HCT116 (cell line): ENCODE data around the gene MSI2. TPM values are rescaled to one million over a fixed set of nuclear protein-coding genes. Genes with fewer than 3 reads are reported as not detected.

Source experiments
- ATAC-seq: fragments of 200-7000 bp; cut with Tn5 transposase; 2 replicates; pipeline ENCODE4 v1.9.1; 2020; ENCODE audit warnings: mild to moderate bottlenecking, moderate library complexity
- BruUV-seq: library from RNA; stranded (reverse); fragments of 400-500 nt; replicated peaks from 2 replicates; lab custom pipeline; 2021; lab: Mats Ljungman, UMichigan
- CTCF ChIA-PET: fragments of 300-600 bp; sonication (Branson Sonifier 250); formaldehyde crosslinking; loops from one replicate; lab custom pipeline; 2021; ENCODE audit warnings: antibody characterized with exemption; lab: Charles Lee
- POLR2A ChIA-PET: fragments of 300-600, 350-600 bp; sonication (Branson Sonifier 250); formaldehyde crosslinking; loops from one replicate; lab custom pipeline; 2021; ENCODE audit warnings: antibody characterized with exemption; lab: Charles Lee
- RAD21 ChIA-PET, 2 experiments: fragments of 300-600 bp; sonication (Branson Sonifier 250); formaldehyde crosslinking; loops; one replicate each; lab custom pipeline; 2023; ENCODE audit warnings: low total read pairs in 2 of 2; ENCODE audit not compliant: uncharacterized antibody in 2 of 2, unreplicated experiment in 2 of 2, low non-redundant PET in 1 of 2; lab: Charles Lee
- DNase-seq: peaks from one replicate; pipeline ENCODE4 v3.0.0-alpha.2; 2010; ENCODE audit warnings: low read depth, low spot score
- H2AFZ ChIP-seq: fragments of 200-600 bp; shearing (Covaris generic), sonication (generic); 2 replicates; pipeline ENCODE4 v1.6.1; 2017; ENCODE audit warnings: low read depth, mixed run types, mixed read lengths, antibody characterized with exemption, low read length; ENCODE audit not compliant: poor library complexity, severe bottlenecking
- H3K27ac ChIP-seq: 2 replicates; pipeline ENCODE4 v1.5.1; 2012; ENCODE audit warnings: low read depth, low read length
- H3K27me3 ChIP-seq: fragments of 200-600 bp; sonication (generic); 2 replicates; pipeline ENCODE4 v1.6.1; 2016; ENCODE audit warnings: mixed run types, low read length, mixed read lengths; ENCODE audit not compliant: insufficient read depth
- H3K36me3 ChIP-seq, 2 experiments: fragments of 200-500 bp in 1 of 2; fragments of 200-600 bp in 1 of 2; sonication (Bioruptor generic) in 1 of 2; sonication (generic) in 1 of 2; 2 replicates each; pipeline versions ENCODE4 v1.5.1 to v1.6.1; 2014 to 2016; ENCODE audit warnings: low read length in 2 of 2, inconsistent platforms in 1 of 2, mixed read lengths in 1 of 2, mixed run types in 1 of 2; ENCODE audit not compliant: insufficient read depth in 2 of 2, control insufficient read depth in 1 of 2
- H3K4me1 ChIP-seq, 2 experiments: fragments of 200-600 bp in 1 of 2; sonication (generic) in 1 of 2; 2 replicates each; pipeline versions ENCODE4 v1.5.1 to v1.6.1; 2012 to 2017; ENCODE audit warnings: low read length in 2 of 2, inconsistent platforms in 1 of 2, mild to moderate bottlenecking in 1 of 2, mixed read lengths in 1 of 2, mixed run types in 1 of 2, moderate library complexity in 1 of 2; ENCODE audit not compliant: insufficient read depth in 2 of 2, control insufficient read depth in 1 of 2
- H3K4me2 ChIP-seq: fragments of 200-600 bp; sonication (generic); 2 replicates; pipeline ENCODE4 v1.6.1; 2017; ENCODE audit warnings: mixed run types, low read length, mixed read lengths
- H3K4me3 ChIP-seq, 2 experiments: fragments of 200-600 bp in 1 of 2; sonication (generic) in 1 of 2; replicated peaks in 1 of 2; 2 replicates each; pipeline ENCODE4 v1.5.1; 2011 to 2016; ENCODE audit warnings: low read length in 2 of 2, control low read depth in 1 of 2, low read depth in 1 of 2, mild to moderate bottlenecking in 1 of 2, mixed read lengths in 1 of 2, mixed run types in 1 of 2
- H3K79me2 ChIP-seq: fragments of 200-600 bp; sonication (generic); 2 replicates; pipeline ENCODE4 v1.6.1; 2017; ENCODE audit warnings: mild to moderate bottlenecking, mixed run types, low read length, moderate library complexity, mixed read lengths; ENCODE audit not compliant: insufficient read depth
- H3K9ac ChIP-seq: fragments of 200-600 bp; sonication (generic); 2 replicates; pipeline ENCODE4 v1.6.1; 2016; ENCODE audit warnings: low read length, mixed read lengths
- H3K9me2 ChIP-seq: fragments of 200-600 bp; sonication (generic), shearing (Covaris generic); 2 replicates; pipeline ENCODE4 v1.6.1; 2017; ENCODE audit warnings: mixed run types, mild to moderate bottlenecking, moderate library complexity; ENCODE audit not compliant: insufficient read depth
- H3K9me3 ChIP-seq, 2 experiments: fragments of 200-500 bp in 1 of 2; fragments of 200-600 bp in 1 of 2; sonication (Bioruptor generic) in 1 of 2; sonication (generic) in 1 of 2; 2 replicates each; pipeline ENCODE4 v1.6.1; 2014 to 2017; ENCODE audit warnings: low read length in 2 of 2, mixed read lengths in 2 of 2, inconsistent platforms in 1 of 2, low read depth in 1 of 2, mild to moderate bottlenecking in 1 of 2, mixed run types in 1 of 2, moderate library complexity in 1 of 2; ENCODE audit not compliant: control insufficient read depth in 1 of 2, insufficient read depth in 1 of 2
- H4K20me1 ChIP-seq: fragments of 200-600 bp; sonication (generic), shearing (Covaris generic); 2 replicates; pipeline ENCODE4 v1.6.1; 2017; ENCODE audit warnings: mixed run types, mild to moderate bottlenecking, moderate library complexity; ENCODE audit not compliant: insufficient read depth
- EGR1 ChIP-seq: IDR thresholded peaks from 2 replicates; pipeline ENCODE4 v1.6.1; 2012; ENCODE audit warnings: low read depth
- ELF1 ChIP-seq: IDR thresholded peaks from 2 replicates; pipeline ENCODE4 v1.6.1; 2012; ENCODE audit warnings: low read depth, borderline replicate concordance
- EZH2phosphoT487 ChIP-seq: fragments of 200-600 bp; IDR thresholded peaks from 2 replicates; pipeline ENCODE4 v1.6.1; 2018; ENCODE audit warnings: antibody characterized with exemption, borderline replicate concordance
- FOSL1 ChIP-seq: IDR thresholded peaks from 2 replicates; pipeline ENCODE4 v1.6.1; 2012; ENCODE audit warnings: low read depth
- POLR2A ChIP-seq: IDR thresholded peaks from 2 replicates; pipeline ENCODE4 v1.7.0; 2011; ENCODE audit warnings: borderline replicate concordance; ENCODE audit not compliant: insufficient read depth, insufficient read length; ENCODE audit errors: extremely low read depth
- POLR2AphosphoS5 ChIP-seq: IDR thresholded peaks from 2 replicates; pipeline ENCODE4 v1.6.1; 2011; ENCODE audit warnings: mild to moderate bottlenecking, low read depth, low read length, moderate library complexity
- SIN3A ChIP-seq: IDR thresholded peaks from 2 replicates; pipeline ENCODE4 v1.6.1; 2012; ENCODE audit warnings: low read depth
- SP1 ChIP-seq: IDR thresholded peaks from 2 replicates; pipeline ENCODE4 v1.6.1; 2012; ENCODE audit warnings: low read depth
- SRF ChIP-seq: IDR thresholded peaks from 2 replicates; pipeline ENCODE4 v1.6.1; 2012; ENCODE audit warnings: low read depth
- TCF7L2 ChIP-seq: IDR thresholded peaks from 2 replicates; pipeline ENCODE4 v1.7.0; 2011; ENCODE audit warnings: borderline replicate concordance, inconsistent platforms; ENCODE audit not compliant: insufficient read depth, insufficient read length; ENCODE audit errors: extremely low read depth
- ZFX ChIP-seq: fragments of 450-650 bp; IDR thresholded peaks from 2 replicates; pipeline ENCODE4 v1.6.1; 2017
- intact Hi-C: fragments of 100-400 bp; cut with micrococcal nuclease; formaldehyde crosslinking; loops from 2 replicates; pipeline ENCODE4 v1.10.0; 2022
- total RNA-seq: library from RNA; stranded (reverse); gene quantifications from one replicate; pipeline ENCODE4 v1.2.1, GENCODE V29; 2021; ENCODE audit not compliant: unreplicated experiment
- TF ChIP-seq, protein P1 (sequence below), 3 experiments: fragments of 200-600 bp in 1 of 3; sonication (generic) in 1 of 3; IDR thresholded peaks in 2 of 3; conservative IDR thresholded peaks in 1 of 3; 2 replicates each; pipeline ENCODE4 v1.5.1; 2012 to 2017; ENCODE audit warnings: low read depth in 2 of 3, low read length in 2 of 3, antibody characterized with exemption in 1 of 3, borderline replicate concordance in 1 of 3, control low read depth in 1 of 3, mild to moderate bottlenecking in 1 of 3, mixed read lengths in 1 of 3, mixed run types in 1 of 3, moderate library complexity in 1 of 3; ENCODE audit not compliant: insufficient read depth in 1 of 3
- TF ChIP-seq, protein P2 (sequence below): IDR thresholded peaks from 2 replicates; pipeline ENCODE4 v1.6.1; 2011; ENCODE audit warnings: mild to moderate bottlenecking, low read length, moderate library complexity; ENCODE audit not compliant: insufficient replicate concordance; ENCODE audit errors: extremely low read depth
- TF ChIP-seq, protein P3 (sequence below): IDR thresholded peaks from 2 replicates; pipeline ENCODE4 v1.6.1; 2012
- TF ChIP-seq, protein P4 (sequence below): IDR thresholded peaks from 2 replicates; pipeline ENCODE4 v1.6.1; 2012

MSI2 gene
- total RNA-seq, 1 experiment from 2014 or later, result 137 TPM

DNA sequence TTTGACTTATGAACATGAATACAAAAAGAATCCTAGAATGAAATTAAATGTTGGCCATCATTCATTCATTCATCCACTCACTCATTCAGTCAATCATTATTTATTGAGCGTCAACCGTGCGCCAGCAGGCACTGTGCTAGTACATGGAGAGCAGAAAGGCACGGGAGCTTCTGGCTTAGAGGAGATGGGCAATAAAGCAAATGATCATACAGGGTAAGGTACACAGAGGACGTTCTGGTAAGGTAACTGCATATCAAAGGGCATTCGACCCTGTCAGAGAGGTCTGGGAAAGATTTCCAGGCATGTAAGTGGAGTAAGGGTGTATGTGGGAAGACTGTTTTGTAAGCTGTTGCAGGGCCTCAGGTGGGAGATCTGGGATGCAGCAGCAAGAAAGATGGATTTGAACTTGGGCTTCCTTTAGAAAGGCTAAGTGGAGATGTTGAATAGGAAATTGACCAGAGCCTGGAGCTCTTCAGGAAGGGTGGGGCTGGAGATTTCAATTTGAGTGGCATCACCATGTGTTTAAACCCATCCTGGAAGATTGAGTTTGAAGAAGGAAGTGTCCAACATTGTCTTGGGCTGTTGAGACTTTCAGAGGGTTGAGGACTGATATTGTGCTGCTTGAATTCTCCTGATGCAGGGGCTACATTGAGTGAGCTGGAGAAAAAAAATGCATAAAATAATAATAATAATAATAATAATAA lies 2.8 kb upstream of the MSI2 start:
- peaks cover 17% of the 10 kb centered on the region for H3K79me2 ChIP-seq
- ChIA-PET CTCF (interaction anchor here (4.2 kb wide), 1 partner anchor 10 kb away, joined by 43 read pairs; no protein-coding TSS in a partner anchor), RAD21 (no interaction called here), POLR2A (interaction anchor here (1.0 kb wide), 1 partner anchor 10 kb away, joined by 4 read pairs; no protein-coding TSS in a partner anchor)
- peaks cover 3 to 7% of the 10 kb centered on the region in 2 experiments; a peak in 2 of 4 replicates for H3K9me3 ChIP-seq
- peaks cover 10 to 25% of the 10 kb centered on the region in 2 experiments for H3K4me1 ChIP-seq
- intact Hi-C loops, result loop anchor here (5.0 kb wide), 1 partner anchor 169 kb away; no protein-coding TSS in a partner anchor
- DNase-seq (no peak), ATAC-seq (no peak)
- no peaks in the 10 kb centered on the region for H4K20me1 ChIP-seq
- H3K27ac ChIP-seq, result no peak overlapping the region
- H3K36me3 ChIP-seq, result 0 out of 4 replicates have a peak, but pooled peaks cover 0 to 4% of the 10 kb centered on the region in 2 experiments
- no peak overlapping the region for H3K4me2 ChIP-seq
- H2AFZ ChIP-seq, result no peak overlapping the region
- H3K9ac ChIP-seq, result no peak overlapping the region
- no peak overlapping the region for H3K4me3 ChIP-seq
- no peaks in the 10 kb centered on the region for H3K9me2 ChIP-seq
- TF ChIP-seq ELF1 (no peak), POLR2A (no peak), SRF (no peak), POLR2AphosphoS5 (no peak), ZFX (no peak), FOSL1 (no peak), EGR1 (no peak), TCF7L2 (no peak), EZH2phosphoT487 (no peak), SP1 (no peak), SIN3A (no peak)
- TF ChIP-seq, protein P1, sequence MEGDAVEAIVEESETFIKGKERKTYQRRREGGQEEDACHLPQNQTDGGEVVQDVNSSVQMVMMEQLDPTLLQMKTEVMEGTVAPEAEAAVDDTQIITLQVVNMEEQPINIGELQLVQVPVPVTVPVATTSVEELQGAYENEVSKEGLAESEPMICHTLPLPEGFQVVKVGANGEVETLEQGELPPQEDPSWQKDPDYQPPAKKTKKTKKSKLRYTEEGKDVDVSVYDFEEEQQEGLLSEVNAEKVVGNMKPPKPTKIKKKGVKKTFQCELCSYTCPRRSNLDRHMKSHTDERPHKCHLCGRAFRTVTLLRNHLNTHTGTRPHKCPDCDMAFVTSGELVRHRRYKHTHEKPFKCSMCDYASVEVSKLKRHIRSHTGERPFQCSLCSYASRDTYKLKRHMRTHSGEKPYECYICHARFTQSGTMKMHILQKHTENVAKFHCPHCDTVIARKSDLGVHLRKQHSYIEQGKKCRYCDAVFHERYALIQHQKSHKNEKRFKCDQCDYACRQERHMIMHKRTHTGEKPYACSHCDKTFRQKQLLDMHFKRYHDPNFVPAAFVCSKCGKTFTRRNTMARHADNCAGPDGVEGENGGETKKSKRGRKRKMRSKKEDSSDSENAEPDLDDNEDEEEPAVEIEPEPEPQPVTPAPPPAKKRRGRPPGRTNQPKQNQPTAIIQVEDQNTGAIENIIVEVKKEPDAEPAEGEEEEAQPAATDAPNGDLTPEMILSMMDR (IDR thresholded peaks at IDR 0.05 in 2 of 3, conservative IDR thresholded peaks at IDR 0.05 in 1 of 3; ENCODE audit: borderline replicate concordance in 1 of 3, insufficient read depth in 1 of 3, low read depth in 2 of 3, low read length in 2 of 3), result no peak
- TF ChIP-seq, protein P2, sequence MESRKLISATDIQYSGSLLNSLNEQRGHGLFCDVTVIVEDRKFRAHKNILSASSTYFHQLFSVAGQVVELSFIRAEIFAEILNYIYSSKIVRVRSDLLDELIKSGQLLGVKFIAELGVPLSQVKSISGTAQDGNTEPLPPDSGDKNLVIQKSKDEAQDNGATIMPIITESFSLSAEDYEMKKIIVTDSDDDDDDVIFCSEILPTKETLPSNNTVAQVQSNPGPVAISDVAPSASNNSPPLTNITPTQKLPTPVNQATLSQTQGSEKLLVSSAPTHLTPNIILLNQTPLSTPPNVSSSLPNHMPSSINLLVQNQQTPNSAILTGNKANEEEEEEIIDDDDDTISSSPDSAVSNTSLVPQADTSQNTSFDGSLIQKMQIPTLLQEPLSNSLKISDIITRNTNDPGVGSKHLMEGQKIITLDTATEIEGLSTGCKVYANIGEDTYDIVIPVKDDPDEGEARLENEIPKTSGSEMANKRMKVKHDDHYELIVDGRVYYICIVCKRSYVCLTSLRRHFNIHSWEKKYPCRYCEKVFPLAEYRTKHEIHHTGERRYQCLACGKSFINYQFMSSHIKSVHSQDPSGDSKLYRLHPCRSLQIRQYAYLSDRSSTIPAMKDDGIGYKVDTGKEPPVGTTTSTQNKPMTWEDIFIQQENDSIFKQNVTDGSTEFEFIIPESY, result no peak
- TF ChIP-seq, protein P3, sequence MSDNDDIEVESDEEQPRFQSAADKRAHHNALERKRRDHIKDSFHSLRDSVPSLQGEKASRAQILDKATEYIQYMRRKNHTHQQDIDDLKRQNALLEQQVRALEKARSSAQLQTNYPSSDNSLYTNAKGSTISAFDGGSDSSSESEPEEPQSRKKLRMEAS, result no peak
- TF ChIP-seq, protein P4, sequence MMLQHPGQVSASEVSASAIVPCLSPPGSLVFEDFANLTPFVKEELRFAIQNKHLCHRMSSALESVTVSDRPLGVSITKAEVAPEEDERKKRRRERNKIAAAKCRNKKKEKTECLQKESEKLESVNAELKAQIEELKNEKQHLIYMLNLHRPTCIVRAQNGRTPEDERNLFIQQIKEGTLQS, result no peak
- H3K27me3 ChIP-seq, result no peaks in the 10 kb centered on the region
- BruUV-seq, result no TSS peak
